GM21528 (cell line): ENCODE results near the gene GMIP.
"Not testable (repeated sequence)": the region's sequence is repeated elsewhere in the genome, so short reads cannot be mapped to it uniquely, and the experiment has no call there.

ENCODE experiments used
- ATAC-seq: cut with Tn5 transposase; IDR thresholded peaks from one replicate; pipeline ENCODE4 v1.9.1; 2021; ENCODE audit warnings: mild to moderate bottlenecking, moderate library complexity; ENCODE audit not compliant: unreplicated experiment, low FRiP score

The GMIP gene

DNA sequence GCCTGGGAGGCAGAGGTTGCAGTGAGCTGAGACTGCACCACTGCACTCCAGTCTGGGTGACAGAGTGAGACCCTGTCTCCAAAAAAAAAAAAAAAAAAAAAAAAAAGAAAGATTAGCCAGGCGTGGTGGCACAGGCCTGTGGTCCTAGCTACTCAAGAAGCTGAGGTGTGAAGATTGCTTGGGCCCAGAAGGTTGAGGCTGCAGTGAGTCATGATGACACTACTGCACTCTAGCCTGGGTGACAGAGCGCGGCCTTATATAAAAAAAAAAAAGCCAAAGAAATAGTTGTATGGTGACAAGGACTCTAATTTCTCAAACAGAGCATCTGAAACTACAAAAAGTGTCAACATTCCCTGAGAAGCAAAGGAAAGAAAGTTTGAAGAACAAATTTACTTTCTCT is 28.4 kb downstream of the GMIP start:
- no peak for ATAC-seq

DNA sequence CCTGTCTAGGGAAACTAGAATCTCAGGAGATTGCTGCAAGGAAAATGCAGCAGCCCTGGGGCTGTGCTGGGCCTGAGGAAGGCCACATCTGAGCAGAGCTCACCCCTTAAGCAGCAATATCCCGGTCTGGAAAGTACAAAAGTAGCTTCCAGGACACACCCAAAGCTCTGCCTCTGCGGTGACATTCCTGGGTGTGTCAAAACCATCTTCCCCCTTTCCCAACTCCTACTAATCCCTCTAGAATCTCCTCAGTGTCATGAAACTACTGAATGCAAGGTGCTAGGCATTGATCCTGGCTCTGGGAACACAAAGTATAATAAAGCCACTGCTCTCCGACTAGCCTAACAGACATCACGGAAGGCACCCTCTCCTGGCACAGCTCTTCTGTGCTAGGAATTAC is 30.0 kb downstream of the GMIP start:
- no peak for ATAC-seq

DNA sequence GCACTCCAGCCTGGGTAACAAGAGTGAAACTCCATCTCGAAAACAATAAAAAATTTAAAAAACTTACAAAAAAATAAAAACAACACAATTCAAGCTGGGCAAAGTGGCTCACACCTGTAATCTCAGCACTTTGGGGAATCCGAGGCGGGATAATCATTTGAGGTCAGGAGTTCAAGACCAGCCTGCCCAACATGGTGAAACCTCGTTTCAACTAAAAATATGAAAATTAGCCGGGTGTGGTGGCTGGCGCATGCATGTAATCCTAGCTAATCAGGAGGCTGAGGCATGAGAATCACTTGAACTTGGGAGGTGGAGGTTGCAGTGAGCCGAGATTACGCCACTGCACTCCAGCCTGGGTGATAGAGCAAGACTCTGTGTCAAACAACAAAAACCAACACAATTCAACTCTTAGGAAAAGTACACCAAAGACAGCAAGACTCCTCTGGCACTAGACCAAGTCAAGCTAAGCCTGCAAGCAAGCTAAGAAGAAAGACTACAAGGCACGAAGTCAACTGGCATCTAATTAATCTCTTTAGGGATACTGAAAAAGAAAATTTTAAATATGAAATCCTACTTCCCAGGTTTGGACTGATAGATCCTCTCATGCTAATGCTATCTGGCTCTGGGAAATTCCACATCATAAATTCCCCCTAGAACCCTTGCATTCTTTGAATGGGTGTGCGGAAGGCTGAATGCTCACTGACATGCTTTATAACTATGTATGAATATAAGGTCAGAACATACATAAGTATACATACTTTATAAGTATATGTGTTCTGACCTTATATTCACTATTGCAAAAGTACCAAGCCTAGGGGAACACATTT is 32.9 kb downstream of the GMIP start:
- ATAC-seq = no peak

DNA sequence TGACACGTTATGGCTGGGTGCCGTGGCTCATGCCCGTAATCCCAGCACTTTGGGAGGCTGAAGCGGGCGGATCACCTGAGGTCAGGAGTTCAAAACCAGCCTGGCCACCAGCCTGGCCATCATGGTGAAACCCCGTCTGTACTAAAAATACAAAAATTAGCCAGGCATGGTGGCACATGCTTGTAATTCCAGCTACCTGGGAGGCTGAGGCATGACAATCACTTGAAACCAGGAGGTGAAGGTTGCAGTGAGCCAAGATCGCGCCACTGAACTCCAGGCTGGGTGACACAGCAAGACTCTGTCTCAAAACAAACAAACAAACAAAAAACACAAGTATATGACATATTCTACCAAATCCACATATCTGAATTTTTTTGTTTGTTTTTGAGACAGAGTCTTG is 36.8 kb downstream of the GMIP start:
- not testable (repeated sequence) for ATAC-seq

DNA sequence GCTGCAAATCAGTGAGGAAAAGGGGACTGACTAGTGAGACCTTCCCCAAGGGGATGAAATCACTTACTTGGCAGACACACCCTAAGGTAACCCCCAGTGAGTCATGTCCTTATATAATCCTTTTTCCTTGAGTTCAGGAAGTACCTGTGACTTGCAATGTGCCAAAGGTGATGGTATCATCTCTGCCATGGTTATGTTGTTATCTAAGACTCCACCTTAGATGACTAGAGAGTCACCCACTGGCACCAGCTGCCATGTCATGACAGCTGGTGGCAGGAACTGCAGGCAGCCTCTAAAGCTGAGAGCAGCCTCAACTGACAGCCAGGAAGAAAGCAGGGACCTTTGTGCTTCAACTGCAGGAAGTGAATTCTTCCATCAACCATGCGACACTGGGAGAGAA is 37.4 kb downstream of the GMIP start:
- ATAC-seq = no peak

DNA sequence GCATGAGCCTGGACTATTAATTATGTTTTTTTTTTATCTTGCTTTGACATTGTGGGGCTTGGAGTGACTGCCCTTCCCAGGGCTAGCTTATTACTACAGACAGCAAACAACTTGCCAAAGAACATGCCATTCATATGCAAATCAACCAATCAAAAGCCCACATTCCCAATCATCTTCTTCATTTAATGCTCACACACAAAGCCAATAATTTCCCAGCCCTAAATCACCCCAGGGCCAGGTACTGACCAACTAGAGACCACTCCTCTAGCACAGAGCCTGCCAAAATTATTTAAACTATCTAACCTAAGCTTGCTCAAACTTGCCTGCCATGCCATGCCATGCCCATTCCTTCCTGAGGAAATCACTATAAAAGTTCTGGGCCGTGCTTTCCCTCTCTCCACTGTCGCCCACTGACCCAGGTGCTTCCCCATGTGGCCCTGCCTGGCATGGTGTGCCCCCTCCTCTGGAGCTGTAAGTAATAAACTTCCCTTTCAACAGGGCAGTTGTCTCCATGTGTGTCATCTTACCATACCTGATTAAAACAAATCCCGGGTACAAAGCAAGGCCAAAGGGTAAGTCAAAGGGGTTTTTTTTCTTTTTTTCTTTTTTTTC is 40.6 kb downstream of the GMIP start:
- ATAC-seq = no peak

DNA sequence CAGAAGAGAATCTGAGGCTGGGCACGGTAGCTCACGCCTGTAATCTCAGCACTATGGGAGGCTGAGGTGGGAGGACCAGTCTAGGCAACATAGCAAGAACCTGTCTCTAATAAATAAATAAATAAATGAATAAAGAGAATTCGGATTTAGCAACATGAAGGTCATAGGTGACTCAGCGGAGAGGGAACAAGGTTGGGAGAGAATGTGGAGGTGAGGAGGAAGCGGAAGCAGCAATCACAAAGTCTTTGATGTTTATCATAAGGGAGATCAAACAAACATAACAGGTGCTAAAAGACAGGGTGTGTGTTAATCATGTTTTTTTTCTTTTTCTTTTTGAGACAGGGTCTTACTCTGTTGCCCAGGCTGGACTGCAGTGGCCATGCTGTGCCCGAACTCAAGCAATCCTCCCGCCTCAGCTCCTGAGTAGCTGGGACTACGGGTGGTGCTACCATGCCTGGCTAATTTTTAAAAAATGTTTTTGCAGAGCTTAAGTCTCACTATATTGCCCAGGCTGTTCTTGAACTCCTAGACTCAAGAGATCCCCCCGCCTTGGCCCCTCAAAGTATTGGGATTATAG is 41.2 kb downstream of the GMIP start:
- no peak for ATAC-seq

DNA sequence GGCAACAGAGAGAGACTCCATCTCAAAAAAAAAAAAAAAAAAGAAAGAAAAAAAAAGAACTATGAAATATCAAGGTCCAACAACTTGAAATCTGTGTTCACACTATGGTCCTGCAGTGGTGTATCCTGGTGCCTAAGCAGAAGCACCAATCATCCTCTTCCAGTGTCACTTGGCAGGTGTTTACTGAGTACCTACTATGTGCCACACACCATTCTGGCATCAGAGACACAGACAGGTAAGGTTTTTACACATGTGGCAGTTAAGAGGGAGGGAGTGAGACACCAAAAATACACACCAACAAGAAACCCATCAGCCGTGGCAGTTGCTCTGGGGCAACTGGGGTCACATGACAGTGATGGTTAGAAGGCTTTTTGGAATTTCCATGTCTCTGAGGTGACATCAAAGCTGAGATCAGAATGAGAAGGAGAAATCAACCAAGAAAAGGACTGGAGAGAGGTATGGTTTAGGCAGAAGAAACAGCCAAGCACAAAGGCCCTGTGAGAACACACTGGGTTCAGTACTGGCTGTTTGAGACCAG is 42.6 kb downstream of the GMIP start:
- no peak for ATAC-seq

DNA sequence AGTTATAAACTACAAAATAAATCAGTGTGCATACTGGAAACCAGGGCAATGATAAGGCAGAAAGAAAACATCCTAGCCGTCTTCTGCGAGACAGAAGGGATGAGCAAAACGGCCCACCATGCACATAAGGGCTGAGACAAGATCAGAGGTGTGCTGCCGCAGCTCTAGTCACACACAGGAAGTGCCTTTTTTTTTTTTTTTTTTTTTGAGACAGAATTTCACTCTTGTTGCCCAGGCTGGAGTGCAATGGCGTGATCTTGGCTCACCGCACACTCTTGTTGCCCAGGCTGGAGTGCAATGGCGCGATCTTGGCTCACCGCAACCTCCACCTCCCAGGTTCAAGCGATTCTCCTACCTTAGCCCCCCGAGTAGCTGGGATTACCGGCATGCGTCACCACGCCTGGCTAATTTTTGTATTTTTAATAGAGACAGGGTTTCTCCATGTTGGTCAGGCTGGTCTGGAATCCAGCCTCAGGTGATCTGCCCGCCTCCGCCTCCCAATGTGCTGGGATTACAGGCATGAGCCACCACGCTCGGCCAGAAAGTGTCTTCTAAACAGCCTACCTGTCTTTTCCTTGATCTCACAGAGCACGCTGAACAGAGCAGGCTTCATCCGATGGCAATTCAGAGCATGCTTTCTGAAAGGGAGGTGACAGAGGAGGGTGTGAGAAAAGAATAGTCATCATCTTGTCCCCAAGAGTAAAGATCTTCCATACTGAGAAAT is 44.6 kb downstream of the GMIP start:
- ATAC-seq = peak; percentile 24

DNA sequence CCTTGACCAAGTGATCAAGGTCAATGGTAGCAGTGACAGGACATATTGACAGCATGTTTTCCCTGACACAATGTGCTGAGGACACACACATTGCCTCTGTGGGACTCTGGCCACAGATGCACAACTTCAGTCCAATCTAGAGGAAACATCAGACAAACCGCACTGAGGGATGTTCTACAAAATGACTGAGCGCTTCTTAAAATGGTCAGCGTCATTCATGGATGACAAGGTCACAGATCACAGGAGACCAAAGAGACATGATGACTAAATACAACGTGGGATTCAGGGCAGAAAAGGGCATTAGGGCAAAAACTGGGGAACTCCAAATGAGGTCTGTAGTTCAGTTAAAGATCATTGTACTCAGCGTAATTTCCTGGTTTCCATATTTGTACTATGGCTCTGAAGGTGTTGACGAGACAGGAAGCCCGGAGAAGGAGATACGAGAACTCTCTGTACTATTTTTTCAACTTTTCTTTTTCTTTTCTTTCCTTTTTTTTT is 45.6 kb downstream of the GMIP start:
- peak; percentile 48 for ATAC-seq

DNA sequence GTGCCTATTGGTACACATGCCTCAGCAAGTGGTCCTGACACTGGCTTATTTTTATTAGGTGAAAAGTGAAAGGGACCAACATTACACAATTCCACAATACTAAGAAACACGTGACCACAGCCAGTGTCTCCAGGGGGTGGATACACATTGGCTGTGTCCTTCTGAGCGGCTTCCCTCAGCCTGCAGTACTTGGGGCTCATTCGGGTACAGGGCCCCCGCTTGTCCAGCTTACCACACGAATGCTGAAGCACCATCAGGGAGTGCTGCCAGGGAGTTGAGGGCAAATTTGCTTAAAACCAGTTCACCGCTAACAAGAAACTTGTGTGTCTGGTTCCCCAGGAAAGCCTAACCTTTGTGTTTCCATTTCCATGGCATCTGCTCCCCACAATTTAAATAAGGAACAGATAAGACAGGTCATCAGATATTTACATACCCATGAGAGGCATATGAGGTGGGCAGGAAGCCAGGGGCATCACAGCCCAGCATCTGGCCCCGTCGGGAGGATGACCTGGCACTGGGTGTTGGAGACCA is 48.2 kb downstream of the GMIP start:
- no peak for ATAC-seq

DNA sequence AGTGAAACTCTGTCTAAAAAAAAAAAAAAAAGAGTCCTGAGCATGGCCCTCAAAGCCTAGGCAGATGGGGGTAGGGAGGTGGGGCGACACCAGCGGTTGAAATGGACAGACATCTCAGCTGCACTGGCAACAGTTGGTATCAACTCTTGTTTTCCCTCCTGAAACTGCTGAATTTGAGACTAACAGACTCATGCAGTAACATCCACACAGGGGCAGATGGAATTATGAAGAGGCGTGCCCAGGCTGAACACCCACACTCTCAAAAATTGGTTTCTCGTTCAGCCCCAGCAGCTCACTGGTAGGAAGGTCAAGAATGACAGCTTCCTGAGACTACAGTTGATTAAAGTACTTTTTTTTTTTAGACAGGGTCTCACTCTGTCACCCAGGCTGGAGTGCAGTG is 49.1 kb downstream of the GMIP start:
- no peak for ATAC-seq

DNA sequence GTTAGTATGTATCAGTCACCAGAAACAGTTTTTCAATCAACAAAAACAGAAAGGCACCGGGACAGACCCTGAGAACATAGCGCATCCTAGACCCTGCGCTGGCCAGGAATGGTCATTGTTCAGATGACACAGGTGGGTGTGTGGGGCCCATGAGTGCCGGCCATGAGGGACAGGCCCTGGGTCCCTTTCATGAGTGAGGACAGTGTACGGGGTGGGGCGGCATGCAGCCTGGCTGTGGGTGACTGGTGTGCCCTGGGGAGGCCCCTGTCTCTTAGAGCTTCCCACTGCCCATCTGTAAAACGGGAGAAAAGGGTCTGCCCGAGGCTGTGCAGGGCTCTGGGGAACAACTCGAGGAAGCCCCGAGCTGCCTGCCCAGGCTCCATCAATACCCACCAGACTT is 50.8 kb downstream of the GMIP start:
- ATAC-seq = no peak

DNA sequence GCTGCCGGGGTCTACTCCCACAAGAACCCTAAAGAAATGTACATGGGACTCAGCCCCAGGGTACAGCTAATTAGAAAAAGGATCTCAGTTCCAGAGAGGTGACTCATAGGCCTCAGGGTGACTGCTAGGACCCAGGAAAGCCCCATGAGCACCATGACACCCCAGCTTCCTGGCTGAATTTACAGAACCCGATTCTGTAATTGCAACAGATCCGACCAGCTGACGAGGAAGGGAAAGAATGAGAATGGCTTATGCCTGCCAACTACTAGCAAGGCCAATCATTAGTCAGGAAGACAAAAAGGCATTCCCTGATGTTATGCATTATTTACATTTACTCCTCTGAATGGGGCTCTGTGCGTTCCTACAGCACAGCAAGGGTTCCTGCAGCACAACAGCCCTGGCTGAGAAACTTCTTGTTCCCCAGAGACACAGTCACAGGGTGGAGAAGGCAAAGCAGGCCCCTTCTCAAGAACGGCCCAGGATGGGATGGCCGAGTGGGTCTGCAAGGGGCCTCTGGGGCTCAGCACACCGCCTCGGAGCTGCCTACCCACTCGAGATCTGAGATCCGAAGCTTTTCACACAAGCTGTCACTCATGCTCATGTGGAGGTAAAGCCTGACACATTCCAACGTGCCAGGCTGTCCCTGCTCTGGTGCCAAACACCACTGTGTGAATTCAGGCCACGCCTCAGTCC is 52.2 kb downstream of the GMIP start:
- ATAC-seq = no peak

DNA sequence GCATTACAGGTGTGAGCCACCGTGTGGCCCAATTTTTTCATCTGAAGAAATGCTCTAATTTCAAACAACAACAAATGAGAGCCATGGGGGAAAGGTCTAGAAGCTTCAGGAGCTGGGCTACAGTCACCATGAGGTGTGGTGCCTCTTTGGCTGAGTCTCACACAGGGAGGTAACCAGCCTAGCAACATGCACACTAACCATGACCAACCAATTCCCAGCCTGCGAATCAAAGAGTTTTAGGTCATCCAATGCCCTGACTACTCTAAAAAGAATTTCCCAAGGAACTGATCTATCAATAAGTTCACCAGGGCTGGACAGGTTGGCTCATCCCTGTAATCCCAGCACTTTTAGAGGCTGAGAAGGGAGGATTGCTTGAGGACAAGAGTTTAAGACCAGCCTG is 54.9 kb downstream of the GMIP start:
- ATAC-seq = no peak

DNA sequence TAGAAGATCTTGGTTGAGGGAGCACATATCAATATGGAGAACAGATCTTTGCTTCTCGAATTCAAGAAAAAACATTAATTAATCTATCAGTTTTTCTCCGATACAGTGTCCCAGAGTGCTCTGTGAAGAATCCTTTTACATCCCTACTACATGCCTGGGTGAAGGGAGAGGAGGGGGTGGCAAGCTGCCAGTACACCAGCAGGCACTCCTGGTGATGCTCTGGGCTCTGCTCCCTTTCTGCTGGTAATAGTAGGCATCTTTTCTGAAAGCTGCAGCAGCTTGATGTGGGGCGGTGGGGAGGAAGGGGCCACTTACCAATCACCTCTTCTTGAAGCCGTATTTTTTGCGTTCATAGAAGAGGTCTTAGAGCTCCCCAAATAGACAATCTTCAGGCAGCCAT is 55.7 kb downstream of the GMIP start:
- no peak for ATAC-seq

DNA sequence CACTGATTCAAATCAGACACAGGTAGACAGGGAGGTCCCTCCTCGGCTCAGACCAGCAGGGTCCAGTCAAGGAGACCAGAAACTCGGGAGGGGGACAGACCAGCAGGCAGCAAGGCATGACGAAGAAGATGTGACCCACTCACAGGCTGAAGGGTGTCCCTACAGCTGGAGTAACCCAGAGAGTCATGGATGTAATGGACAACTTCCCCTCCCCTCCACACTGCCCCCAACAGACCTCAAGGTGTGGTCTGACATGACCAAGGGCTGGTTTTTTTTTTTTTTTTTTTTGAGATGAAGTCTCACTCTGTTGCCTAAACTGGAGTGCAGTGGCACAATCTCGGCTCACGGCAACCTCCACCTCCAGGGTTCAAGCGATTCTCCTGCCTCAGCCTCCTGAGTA is 59.1 kb downstream of the GMIP start:
- no peak for ATAC-seq

DNA sequence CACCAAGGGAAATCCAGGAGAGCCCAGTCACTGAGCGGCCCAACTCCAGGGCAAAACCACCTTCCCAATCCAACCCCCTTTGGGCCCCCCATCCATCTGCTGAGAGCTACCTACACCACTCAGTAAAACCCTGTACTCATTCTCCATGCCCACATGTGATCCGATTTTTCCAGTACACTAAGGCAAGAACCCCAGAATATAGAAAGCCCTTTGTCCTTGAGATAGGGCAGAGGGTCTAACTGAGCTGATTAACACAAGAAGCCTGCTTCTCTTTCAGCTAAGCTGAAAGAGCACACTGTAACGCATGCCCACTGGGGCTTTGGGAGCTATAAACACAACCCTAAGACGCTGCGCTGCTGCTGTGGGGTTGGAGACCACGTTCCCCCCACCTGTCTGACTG is 61.0 kb downstream of the GMIP start:
- no peak for ATAC-seq

DNA sequence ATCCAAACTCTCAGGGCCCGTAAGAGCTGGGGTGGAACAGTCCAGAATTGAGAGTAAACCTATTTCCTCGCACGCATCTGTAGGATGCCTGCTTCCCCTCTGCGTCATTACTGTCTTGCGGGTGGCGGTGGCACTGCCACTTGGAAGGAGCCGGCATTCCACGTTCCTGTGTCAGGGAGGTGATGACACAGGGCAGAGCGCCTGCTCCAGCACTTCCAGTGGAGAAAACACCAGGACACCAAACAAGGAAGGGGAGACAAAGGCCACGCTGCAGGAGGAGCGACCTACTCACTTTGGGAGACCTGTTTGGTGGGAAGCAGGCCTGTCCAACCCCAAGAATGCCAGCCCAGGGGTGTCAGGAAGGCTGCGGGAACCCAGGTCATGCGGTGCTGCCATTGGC is 62.1 kb downstream of the GMIP start:
- ATAC-seq = no peak

DNA sequence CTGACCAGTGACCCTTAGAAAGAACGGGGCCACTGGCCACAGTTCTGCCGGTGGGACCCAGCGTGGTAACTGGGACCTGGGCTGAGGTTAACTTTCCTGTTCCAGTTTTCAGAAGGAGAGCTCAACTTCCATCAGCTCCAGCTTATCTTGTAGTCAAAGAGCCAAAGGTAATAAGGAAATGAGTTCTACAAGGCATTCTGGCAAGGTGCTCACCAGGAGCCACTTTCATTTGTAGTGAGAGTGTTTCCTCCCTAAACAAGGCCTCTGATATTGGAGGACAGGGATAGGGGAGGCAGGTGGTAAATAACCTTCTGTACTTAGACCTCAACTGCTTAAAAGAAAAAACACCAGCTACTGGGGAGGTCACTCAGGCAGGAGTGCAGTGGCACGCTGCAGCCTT is 63.0 kb downstream of the GMIP start:
- no peak for ATAC-seq
